Endometrial microvascular endothelial cells (primary cell): Measurements from ENCODE around the gene RAMP1. TPM values are rescaled to one million over a fixed set of nuclear protein-coding genes. Genes with fewer than 3 reads are reported as not detected.
"Not testable (repeated sequence)": the region's sequence is repeated elsewhere in the genome, so short reads cannot be mapped to it uniquely, and the experiment has no call there.

Source experiments
- in situ Hi-C: cut with HindIII; loops from 2 replicates; pipeline ENCODE4 v1.10.0; 2017; ENCODE audit warnings: low sequenced_read_pairs, low pct_unique_long_range_greater_than_20kb; ENCODE audit errors: inconsistent ontology term
- total RNA-seq: library from RNA; depleted of rRNA; stranded (reverse); fragments of >200 nt; gene quantifications from one replicate; pipeline ENCODE4 v1.2.3, GENCODE V29; 2015; ENCODE audit errors: inconsistent ontology term

Gene RAMP1
- total RNA-seq, 1 donor from 2014 or later = not detected

DNA sequence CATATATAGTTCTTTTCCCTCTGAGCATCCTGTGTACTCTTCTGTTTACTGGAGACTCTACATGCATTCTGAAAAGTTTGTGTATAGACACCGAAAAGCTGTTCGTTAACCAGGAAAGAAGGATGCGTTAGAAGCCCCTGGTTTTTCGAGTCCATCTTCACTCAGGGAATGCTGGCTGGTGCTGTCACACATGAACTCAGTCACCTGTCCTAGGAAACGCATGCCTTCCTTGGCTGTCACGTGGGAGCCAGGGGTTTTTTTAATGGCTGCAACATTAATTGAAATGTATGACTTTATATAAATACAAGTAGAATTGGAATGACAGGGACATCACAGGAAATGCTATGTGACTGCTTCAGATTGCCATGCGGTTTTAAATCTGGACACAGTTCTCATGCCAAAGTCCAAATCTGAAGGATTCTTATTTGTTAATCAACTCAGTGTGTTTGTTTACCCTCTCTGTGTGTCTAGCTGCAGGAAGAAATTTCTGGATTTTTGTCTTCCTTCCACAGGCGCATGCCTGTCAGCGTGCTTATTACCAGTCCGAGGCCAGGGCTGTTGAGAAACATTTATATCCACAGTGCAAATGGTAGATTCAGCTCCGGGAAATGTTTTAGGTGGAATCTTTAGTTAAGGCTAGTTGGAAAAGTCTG, 2.6 kb downstream of the RAMP1 start:
- in situ Hi-C loops = no loop called here

DNA sequence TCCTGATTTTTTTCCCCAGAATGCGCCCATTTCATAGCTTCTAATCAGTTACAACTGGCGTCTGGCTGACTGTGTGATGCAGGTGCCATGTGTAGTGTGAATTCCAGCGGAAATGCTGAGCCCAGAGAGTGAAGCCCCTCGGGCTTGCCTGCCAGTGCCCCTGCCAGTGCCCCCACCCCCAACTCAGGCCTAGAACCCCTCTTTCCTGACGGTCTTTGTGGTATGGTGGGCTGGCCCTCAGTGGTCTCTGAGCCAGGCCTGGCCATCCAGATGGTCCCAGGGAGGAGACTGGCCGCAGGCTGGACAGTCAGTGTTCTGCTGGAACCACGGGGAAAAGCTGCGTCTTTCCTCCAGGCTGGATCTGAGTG, 3.1 kb downstream of the RAMP1 start:
- in situ Hi-C loops = no loop called here

- in situ Hi-C loops = no loop called here
Measured at GRCh38 chr2:237863102-237863511, 3.7 kb downstream of the RAMP1 start.

DNA sequence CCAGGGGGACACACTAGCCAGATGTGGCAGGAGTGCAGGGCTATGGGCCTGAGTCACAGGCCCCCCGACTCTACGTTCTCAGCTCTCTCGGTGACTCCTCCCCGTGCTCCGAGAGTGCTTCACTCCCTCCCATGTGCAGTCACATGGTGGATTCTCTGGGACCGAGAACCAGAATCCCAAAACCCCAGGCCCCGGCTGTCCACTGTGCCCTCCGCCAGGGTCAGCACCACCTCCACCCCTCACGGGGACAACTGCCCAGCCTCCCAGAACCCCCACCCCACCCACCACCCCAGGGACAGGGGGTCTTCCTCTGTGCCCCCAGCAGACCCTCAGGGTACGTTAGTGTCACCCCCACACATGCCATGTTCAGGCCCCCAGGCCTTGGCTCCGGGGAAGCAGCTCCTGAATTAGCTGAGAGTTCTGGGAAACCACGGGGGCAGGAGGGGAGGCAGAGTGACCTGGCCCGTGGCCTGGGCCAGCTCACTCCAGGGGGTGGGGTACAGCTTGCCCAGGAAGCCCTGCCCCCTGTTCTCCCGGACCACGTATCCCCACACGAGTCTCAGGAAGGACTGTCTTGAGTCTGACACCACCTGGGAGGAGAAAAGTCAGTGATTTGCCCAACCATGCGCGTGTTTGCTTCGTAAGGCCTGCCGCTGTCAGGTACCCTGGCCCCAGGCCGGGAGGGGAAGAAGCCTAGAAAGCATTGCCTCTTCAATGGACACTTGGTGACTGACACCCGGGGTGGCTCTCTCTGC, 4.4 kb downstream of the RAMP1 start:
- in situ Hi-C loops = no loop called here

GRCh38 chr2:237864444-237864931, 5.1 kb downstream of the RAMP1 start:
- in situ Hi-C loops = no loop called here

DNA sequence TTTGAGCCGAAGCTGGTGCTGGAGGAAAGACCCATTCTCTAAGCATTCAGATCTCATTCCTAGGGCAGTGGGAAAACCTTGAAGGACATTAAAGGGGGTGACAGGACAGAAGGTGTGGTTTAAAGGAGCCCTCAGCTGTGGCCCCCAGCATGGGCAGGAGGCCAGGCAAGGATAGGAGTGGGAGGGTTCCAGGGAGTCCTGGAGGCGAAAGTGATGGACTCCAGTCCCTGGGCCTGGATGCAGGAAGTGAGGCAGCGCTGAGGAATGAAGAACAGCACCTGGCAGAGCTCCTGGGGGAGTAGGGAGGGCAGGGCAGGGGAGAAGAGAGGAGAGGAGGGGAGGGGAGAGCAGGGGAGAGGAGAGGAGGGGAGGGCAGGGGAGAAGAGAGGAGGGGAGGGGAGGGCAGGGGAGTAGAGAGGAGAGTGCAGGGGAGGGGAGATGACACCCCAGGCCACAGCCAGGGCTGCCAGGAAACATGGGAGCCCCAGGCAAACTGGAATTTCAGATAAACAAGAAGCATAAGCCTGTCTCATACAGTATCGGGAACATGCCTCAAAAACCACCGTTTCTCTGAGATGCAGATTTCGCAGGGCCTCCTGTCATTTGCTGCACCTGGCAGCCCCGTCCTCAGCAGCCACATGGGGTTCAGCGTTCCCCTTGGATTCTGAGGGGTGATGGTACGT, 5.7 kb downstream of the RAMP1 start:
- in situ Hi-C loops = no loop called here

DNA sequence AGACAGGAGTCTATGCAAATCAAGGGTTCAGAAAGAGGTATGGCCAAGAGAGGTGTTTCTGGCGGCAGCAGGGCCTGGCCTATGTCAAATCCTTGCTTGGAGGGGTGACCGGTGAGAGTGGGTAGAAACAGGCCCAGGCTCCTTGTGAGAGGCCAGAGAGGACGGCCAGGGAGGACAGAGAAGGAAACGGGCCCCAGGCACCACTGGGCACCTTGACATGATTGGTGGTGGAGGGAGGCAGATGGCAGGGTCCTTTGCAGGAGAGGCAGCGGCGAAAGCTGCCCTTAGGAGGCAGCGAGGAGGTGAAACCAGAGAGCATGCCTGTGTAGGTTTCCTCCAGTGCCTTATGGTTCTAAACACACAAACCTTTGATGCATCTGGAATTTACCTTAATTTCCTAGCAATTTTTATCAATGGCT, 6.2 kb downstream of the RAMP1 start:
- in situ Hi-C loops = no loop called here

GRCh38 chr2:237866101-237866621, 6.7 kb downstream of the RAMP1 start:
- in situ Hi-C loops = no loop called here

DNA sequence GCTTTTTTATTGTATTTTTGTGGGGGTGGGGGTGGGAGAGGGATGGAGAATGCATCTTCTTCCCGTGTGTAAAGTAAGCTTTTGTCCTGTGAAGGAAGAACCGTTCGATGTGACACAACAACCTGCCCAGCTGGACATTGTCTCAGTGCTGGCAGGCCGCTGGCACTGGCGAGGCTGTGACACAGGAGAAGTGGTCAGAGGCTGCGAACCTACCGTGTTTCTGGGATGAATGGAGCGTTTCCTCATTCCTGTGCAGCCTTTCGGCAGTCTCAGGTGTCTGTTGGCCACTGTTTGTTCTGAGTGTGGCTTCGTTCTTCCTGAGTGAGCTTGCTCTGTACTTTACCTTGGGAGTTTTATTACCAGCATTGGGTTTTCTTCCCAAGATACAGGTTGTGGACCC, 8.0 kb downstream of the RAMP1 start:
- in situ Hi-C loops = no loop called here

DNA sequence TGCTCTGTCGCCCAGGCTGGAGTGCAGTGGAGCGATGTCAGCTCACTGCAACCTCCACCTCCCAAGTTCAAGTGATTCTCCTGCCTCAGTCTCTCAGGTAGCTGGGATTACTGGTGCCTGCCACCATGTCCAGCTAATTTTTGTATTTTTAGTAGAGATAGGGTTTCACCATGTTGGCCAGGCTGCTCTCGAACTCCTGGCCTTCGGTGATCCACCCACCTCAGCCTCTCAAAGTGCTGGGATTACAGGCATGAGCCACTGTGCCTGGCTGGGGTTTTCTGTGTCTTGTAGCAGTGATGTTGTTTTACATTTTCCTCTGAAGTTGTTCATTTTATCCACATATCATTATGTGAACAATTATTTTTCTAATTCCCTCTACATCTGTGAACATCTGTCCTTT, 8.7 kb downstream of the RAMP1 start:
- in situ Hi-C loops = not testable (repeated sequence)

DNA sequence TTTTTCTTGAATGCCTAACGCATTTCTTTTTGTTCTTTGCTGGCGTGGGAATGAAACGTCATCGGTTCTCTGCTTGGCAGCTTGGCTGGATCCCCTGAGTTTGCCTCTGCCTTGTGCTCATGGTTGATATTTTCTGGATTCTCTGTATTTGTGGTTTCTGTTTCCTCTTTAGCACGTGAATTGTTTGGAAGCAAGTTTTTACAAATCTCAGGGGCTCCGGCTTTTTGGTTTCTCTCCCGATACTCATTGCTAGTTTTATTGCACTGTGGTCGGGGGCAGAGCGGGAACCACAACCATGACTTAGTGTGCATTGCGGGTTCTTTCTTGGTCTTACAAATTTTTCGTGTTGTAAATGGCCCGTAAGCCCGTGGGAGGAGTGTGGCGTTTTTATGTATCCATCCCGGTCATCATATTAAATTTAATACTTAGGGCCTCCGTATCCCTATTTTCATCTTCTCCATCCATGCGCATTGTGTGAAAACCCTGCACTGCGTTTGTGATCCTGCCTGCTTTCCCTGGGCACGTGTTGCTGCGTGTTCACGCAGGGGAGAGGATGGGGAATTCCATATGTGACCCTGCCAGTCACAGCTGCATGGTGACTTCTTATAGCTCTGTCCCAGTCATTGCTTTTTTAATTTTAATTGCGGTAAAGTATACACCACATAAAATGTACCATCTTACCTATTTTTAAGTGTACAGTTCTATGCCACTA, 9.4 kb downstream of the RAMP1 start:
- in situ Hi-C loops = no loop called here

GRCh38 chr2:237869343-237870102, 10.1 kb downstream of the RAMP1 start:
- in situ Hi-C loops = no loop called here

GRCh38 chr2:237870126-237870525, 10.7 kb downstream of the RAMP1 start:
- in situ Hi-C loops = no loop called here

DNA sequence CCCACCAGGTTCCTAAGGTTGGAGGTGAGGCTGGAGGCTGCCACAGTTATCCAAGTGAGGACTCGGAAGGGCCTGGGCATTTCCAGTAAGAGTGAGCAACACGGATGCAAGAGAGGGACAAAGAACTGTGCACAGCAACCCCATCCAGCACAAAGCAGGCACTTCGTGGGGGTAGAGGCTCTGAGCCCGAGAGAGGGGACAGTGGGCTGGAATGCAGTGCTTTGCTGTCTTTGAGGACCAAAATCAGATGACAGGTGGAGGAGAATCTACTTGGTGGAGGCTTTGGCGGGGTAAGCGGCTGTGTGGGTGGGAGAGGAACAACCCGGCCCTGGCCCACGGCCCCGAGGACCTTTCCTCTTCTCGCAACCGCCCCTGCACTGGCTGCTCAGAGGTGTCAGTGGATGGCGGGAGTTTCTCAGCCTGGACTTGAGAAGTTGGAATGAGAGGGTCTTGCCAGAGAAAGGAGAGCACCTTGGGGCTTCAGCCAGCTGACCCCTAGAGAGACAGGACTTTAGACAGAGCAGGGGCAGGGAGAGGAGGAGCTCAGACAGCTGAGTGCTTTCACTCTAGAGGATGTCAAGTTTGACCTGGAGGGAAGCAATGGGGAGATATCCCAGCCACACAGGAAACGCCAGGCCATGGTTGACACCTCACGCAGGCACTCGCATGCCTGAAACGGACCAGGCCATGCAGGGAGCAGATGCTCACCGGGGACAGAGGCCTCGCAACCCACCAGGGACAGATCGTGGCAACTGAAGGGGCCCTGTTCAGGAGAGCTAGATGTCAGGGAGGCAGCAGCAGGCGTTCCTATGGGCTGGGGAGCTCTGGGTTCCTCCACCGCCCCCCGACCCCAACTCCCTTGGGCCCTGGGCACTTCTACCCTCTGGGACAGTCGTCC, 11.6 kb downstream of the RAMP1 start:
- in situ Hi-C loops = no loop called here

DNA sequence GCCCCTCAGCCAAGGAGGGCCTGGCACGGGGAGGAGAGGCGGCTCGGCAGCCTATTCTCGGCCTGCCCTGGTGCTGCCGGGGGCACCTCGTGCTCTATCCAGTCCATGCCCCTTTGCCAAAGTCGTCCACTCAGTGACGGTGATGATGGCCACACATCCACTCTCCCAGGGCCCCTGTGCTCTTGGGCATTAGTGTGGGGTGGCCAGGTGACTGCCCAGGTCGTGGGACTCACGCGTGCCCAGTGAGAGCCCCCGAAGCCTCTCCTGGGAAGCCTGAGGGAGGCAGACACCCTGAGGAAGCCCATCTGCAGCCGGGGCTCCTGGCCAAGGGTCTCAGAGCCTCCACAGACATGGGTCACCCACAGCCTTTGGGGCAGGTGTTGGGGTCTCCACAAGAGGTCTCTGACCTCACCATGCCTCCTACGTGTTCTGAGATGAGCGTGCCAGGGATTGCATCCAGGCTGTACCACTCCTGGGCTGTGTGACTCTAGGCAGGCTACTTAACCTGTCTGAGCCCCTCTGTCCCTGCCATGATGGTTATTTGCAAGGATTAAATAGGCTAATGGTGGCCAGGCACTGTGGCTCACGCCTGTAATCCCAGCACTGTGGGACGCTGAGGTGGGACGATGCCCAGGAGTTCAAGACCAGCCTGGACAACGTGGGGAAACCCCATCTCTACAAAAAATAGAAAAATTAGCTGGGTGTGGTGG, 12.9 kb downstream of the RAMP1 start:
- in situ Hi-C loops = no loop called here

GRCh38 chr2:237873421-237873831, 14.0 kb downstream of the RAMP1 start:
- in situ Hi-C loops = no loop called here
